GM21381 (cell line): Measurements from ENCODE around the gene TMEM135.
A peak's percentile ranks its signal among the peaks of the same experiment; 100 is the strongest.
"Not testable (repeated sequence)": the region's sequence is repeated elsewhere in the genome, so short reads cannot be mapped to it uniquely, and the experiment has no call there.

Source experiments
- ATAC-seq: cut with Tn5 transposase; IDR thresholded peaks from one replicate; pipeline ENCODE4 v1.9.1; 2021; ENCODE audit warnings: mild to moderate bottlenecking, moderate library complexity; ENCODE audit not compliant: unreplicated experiment

TMEM135 gene

DNA sequence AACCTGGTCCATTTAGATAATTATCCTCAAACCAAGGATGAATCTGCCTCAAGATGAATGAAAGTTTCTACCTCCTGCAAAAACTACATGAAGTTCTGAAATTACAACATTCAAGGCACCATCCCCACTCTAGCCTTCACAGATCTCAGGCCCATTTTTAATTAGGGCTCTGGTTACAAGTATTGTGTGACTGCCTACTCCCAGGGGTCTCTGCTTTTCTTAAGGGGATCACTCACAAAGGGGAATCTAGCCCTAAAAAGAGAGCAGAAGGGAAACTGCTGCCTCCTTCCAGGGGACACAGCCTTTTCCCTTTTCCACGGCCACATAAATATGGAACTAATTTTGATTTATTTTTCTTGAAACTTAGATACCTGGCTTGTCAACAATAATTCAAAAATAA lies 17.4 kb upstream of the TMEM135 start:
- no peak for ATAC-seq

DNA sequence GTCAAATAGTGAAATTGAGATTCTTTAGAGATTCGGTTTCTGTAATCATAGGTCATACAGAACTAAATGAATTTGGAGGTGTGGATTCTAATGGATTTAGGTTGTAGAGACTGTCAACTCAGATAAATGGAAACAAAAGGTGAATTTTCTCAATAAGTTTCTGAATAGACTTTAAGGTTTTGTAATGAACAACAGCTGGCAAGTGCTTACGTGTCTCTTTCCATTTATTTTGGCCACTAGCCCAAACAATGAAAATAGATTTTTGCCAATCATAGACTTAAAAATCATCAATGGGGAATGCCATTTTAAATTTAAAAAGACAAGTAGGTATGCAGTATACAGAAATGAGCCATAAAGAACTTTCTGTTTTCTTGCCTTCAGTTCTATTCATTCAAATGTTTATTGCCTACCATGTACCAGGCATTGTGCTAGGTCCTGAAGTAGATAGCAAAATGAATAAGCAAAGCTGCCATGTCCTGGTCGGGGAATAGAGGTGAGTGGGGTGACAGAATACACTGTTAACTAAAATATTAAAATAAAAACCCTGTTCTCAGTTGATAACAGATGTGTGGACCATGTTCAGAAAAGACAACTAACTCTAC lies 16.9 kb upstream of the TMEM135 start:
- no peak for ATAC-seq

DNA sequence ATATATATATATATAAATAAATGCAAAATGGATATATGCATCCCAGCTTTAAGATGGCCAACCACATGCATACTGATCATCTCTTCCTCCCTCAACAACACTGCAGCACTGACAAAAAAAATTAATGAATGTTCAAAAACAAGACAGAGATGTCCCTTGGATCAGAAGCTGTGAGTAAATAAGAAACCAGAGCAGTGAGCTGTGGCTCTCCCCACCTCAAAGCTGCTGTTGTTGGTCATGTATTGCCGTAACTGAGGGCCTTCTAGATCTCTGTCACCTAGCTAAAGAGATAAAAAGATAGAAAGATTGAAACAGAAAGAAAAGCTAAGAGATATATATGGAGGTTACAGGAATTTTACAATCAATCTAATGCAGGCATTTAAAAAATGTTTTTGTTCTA lies 15.5 kb upstream of the TMEM135 start:
- no peak for ATAC-seq

DNA sequence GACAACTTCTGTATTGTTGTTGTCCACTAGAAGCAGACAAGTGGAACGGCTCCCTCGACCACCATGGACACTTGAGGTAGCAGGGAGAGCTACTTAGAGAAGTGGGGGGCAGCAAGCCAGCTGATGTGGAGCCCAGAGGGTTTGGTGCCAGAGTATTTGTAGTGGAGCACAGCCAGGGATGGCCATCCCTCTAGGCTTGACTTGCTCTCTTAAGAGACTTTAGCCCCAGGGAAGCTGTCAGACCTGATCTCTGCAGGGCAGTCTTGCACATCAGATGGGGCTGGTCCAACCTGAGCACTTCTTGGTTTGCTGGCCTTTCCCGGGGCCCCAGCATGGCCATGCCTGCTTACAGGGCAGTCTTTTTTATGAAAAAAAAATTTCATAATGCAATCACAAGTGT lies 15.0 kb upstream of the TMEM135 start:
- no peak for ATAC-seq

DNA sequence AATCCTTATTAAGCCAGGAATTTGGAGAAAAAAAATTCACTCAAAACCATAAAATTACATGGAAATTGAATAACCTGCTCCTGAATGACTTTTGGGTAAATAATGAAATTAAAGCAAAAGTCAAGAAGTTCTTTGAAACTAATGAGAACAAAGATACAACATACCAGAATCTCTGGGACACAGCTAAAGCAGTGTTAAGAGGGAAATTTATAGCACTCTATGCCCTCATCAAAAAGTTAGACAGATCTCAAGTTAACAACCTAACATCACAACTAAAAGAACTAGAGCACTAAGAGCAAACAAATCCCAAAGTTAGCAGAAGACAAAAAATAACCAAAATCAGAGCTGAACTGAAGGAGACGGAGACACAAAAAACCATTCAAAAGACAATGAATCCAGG lies 11.3 kb upstream of the TMEM135 start:
- ATAC-seq = not testable (repeated sequence)

DNA sequence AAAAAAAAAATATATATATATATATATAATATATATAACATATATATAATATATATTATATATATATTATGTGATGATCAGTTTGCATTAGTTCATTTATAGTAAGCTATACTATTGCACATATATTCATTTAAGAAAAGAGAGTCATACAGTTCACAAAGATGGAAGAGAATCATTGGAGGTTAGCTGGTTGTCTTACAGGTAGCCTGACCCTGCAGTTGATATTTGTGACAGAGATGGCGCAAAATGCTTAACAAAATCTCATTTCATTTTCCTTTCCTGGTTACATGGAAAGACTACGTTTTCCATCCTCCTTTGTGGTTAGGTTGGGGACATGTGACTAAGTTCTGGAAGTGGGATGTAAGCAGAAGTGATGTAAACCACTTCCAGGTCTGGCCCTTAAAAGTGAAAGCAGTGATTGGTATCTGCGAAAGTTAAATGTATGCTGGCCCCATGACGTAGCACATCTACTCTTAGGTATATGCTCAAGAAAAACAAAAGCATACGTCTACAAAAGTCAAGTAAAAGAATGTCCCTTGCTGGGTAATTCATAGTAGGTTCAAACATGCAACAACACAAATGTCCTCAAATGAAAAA lies 7.2 kb upstream of the TMEM135 start:
- ATAC-seq = peak; percentile 58

DNA sequence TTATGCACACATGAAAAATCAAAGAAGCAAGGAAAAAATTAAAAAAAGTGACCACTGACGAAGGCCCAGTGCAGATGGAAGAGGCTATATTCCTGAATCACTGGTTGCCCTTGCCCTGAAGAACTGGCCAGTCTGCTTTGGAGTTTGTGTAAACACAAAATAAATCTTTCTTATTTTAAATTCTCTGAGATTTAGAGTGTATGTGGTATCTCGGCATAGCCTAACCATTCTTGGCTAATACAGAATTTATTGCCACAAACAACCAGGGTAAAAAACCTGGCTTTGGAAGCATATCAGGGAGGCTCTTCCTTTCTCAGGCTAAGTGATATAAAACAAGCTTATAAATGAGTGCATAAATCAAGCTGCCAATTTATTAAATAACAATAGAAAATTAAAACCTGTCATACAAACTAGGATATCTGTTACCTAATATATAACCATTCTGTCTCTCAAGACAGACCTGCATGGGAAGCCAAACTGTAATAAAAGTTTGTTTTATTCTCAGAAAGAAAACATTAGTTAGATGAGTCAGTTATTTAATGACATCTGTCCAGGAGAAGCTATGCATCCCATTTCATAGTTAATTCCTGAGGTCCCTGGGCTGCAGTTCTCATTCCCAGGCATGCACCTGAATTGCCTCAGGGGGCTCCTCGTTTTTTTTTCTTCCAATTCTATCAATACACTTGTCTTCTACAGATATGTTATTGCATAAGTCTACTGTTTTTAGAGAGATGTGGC lies 6.1 kb upstream of the TMEM135 start:
- no peak for ATAC-seq

DNA sequence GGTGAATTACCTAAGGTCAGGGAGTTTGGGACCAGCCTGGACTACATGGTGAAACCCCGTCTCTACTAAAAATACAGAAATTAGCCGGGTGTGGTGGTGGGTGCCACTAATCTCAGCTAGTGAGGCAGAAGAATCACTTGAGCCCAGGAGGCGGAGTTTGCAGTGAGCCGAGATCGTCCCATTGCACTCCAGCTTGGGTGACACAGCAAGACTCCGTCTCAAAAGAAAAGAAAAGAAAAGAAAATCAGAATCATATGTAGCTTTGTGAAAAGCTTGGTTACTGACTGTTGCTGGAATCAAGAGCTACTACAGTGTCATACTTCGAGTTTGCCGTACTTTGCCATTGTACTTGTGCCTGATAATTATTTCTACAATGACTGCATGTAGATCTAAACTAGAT lies 4.2 kb upstream of the TMEM135 start:
- no peak for ATAC-seq

DNA sequence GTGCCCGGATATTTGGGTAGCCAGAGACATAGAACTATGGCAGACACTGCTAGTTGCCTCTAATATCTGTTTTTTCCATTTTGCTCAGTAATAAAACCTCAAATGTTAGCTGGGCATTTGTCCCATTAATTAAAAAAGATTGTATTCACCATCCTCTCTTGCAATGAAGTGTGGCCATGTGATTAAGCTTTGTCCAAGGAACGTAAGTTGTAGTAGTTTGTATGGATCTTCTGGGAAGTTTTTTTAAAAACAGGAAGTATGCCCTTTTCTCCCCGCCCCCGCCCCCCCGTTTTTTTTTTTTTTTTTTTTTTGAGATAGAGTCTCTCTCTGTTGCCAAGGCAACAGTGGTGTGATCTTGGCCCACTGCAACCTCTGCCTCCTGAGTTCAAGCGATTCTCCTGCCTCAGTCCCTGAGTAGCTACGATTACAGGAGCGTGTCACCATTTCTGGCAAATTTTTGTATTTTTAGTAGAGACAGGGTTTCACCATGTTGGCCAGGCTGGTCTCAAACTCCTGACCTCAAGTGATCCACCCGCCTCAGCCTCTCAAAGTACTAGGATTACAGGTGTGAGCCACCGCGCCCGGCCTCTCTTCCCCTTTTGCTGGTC lies 1.7 kb upstream of the TMEM135 start:
- no peak for ATAC-seq

DNA sequence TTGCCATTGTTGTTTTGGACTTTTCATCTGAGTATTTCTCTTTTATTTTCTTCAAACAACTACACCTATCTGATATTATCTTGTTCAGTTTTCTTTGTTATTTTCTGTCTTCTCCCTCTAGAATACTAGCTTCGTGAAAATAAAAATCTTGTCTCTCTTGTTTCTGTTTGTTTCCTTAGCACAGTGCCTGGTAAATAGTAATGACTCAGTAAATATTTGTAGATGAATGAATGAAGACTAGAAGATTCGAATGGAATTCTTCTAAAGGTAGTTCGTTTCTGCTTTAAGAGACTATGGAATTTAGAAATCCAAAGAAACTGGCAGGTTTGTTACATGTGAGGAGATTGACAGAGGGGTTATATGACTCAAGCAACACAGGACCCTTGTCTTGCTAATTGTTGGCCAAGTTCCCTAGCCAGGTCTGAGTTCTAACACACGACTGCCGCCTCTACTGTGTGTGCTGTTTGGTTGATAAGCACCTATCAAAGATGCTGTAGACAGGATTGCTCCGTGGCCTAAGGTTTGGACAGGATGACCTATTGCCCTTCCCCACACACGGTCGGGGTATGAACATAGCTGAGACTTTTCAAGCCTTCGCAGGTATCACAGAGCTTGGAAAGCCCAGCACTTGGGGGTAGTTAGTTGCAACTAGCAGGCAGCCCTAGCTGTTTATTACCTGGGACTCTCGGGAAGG lies 831 bp upstream of the TMEM135 start:
- ATAC-seq = peak; percentile 1

DNA sequence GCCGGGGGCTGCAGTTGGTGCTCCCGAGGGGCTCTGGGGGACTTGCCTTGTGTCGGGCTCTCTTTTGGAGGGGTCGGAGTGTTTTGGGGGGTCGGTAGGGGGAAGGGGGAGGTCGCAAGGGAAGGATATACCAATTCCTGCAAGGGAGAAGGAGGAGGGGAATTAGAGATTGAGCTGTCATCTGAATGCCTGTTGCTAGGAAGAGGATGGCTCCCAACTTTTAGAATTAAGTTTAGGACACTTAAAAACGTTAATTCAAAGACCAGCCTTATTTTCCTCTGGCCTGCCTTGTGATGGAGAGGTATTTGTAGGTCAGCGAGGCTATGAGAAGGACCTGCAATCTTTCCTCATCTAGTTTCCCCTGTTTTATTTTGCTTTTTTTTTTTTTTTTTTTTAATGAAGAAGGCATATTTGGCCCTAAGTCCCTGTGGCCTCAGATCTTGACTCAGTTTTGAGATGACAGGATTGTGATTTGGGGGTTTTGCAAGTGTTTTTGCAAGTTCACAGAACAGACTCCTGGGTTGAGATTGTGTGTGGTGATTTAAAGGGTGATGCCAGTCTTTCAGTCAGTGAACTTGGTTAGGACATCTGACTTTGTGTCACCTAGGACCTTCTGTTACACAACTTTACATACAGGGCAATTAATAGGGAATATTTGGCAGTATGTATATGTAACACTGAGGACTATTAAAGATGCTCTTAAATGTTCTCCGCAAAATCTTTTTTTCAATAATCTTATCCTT lies 672 bp downstream of the TMEM135 start:
- no peak for ATAC-seq

DNA sequence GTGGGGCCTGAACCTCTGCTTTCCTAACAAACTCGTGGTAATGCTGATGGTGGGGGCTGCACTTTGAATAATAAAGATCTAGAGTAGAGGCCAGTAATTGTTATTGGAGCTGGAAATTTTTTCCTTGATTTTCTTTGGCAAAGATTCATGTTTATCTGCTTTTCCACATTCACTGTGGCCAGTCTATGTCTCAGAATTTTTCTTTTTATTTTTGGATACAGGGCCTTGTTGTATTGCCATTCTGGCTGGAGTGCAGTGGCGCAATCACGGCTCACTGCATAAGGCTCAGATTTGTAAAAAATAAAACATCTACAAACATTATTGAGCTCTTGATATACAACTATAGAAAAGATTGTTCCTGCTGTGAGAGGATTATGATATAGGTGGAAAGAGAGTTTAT lies 1.6 kb downstream of the TMEM135 start:
- no peak for ATAC-seq

DNA sequence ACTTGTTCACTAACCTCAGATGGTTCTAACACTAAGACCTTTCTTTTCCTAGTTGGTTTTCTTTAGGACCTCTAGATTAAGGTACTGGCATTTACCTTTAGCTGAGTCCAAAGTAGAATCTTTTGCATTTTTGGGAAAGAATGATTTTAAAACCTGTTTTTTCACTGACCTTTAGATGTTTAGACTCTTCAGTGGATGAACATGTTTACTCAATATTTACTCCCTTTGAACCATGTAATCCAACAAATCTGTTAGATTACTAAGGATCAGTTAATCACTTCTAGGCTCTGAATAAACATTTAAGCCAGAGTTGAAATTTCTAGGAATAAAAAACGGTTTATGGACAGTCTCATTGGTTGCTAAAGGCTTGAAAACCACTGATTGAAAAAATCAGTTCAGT lies 6.2 kb downstream of the TMEM135 start:
- ATAC-seq = no peak

DNA sequence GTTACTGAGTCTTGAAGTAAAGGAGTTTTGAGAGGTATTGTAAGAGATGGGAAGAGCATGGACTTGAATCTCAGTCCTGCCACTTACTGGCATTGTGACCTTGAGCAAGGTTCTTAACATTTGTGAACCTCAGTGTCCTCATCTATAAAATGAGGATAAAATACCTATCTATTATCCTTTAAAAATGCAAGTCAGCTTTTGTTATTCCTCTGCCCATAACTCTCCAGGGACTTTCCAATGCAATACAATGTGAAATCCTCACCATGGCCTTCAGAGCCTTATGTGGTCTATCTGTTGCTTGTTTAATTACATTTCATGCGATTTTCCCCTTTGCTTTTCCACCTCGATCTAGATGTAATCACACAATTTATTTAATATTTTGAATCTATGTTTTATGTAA lies 9.1 kb downstream of the TMEM135 start:
- no peak for ATAC-seq

DNA sequence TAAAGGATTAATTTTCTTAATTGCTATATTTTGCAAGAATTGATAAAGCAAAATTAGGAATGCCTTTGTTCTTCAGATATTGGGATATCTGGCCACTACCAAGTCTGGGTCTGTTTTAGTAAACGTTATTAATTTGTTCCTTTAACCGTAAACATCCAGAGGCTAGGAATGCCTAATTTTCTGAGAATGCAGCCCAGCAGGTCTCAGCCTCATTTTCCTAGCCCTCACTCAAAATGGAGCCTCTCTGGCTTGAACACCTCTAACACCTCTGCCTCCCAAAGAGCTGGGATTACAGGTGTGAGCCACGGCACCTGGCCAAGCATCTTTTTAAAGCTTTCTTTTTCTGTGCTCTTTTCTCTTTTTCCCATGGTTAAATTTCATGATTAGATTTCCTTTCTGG lies 18.4 kb downstream of the TMEM135 start:
- ATAC-seq = no peak

DNA sequence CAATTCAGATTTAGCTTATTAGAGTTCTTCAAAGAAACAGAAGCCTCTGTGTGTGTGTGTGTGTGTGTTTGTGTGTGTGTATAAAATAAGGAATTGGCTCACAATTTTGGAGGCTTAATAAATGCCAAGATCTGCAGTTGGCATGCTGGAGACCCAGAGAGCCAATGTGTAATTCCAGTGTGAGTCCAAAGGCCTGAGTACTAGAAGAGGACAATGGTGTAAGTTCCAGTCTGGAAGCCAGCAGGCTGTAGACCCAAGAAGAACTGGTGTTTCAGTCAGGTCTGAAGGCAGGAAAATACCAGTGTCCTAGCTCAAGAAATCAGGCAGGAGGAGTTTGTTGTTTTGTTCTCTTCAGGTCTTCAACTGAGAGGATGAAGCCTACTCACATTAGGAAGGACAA lies 20.0 kb downstream of the TMEM135 start:
- ATAC-seq = no peak

DNA sequence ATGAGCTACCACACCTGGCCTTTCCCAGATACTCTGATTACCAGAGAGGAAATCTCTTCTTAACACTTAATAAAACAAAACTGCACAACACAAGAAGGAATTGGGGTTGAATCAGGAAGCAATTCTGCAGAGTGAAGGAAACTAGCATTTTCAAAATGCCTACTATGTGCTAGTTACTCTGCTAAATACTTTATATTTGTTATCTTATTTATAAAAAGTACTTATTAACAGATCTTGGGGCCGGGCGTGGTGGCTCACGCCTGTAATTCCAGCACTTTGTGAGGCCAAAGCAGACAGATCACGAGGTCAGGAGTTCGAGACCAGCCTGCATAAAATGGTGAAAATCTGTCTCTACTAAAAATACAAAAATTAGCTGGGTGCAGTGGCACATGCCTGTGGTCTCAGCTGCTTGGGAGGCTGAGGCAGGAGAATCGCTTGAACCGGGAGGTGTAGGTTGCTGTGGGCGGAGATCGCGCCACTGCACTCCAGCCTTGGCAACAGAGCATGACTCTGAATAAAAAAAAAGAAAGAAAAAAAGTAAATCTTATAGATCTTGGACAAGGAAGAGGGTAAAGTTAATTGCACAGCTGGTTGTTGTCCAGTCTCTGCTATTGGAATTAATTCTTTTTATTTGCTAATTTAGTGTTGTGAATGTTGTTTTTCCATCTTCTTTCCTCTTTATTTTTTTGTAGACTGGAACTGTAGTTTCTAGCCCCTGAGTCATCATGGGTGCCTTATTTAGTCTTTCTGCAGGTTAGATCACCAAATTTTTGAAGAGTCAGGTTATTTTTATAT lies 22.1 kb downstream of the TMEM135 start:
- no peak for ATAC-seq

DNA sequence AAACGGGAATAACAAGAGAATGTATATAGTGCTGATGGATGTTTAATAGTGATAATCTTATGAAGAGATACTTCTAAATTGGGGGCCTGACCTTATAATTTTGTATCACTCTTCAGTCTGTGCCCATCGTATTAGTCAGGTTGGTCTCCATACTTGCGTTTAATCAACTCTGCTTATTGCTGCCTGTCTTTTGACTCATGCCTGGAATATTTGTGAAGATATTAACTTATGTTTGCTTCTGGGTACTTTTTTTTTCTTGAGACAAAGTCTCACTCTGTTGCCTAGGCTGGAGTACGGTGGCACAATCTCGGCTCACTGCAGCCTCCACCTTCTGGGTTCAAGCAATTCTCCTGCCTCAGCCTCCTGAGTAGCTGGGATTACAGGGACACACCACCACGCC lies 24.0 kb downstream of the TMEM135 start:
- ATAC-seq = no peak

DNA sequence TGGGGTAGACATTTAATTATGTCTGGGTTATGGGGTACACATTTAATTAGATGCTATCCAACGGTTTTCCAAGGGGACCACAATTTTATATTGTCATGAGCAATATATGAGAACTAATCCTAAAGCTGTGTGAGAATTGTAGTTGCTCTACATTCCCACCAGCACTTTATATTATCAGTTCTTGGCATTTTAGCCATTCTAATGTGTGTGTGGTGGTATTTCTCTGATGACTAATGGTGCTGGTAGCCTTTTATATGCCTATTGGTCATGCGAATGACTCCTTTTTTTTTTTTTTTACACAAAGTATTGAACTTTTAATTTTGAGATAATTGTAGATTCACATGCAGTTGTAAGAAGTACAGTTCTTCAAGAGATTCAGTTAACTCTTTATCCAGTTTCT lies 26.2 kb downstream of the TMEM135 start:
- no peak for ATAC-seq

DNA sequence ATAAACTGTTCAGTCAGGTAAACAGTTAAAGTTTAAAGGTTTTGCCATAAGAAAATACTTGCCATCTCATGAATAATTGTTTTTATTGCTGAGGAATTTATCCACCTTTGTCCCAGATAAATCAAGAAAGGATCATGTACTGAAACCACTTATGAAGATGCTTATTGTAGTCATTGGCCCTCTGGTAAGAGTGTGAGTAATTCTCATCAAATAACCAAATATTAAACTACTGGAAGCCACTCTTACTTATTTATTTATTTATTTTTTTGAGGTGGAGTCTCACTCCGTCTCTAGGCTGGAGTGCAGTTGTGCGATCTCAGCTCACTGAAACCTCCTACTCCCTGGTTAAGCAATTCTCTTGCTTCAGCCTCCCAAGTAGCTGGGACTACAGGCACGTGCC lies 35.1 kb downstream of the TMEM135 start:
- ATAC-seq = no peak
